ENCODE data around the gene IL17REL. TPM values are rescaled to one million over a fixed set of nuclear protein-coding genes. Genes with fewer than 3 reads are reported as not detected.

The IL17REL gene
- total RNA-seq = 0.05 TPM in 1 of 2 replicates, not detected in the other

GRCh38 chr22:50012211-50013181 lies at the start of gene IL17REL:
TSS of gene IL17REL (minus strand) at chr22:50012765. CDS start at chr22:50012646, 119 bp downstream.
- intact Hi-C loops (cut with micrococcal nuclease) = no loop called here
- no peaks in the 10 kb centered on the region for H3K9me3 Mint-ChIP-seq
- H3K4me3 Mint-ChIP-seq = peak within 1 kb of the TSS; percentile 23
- H3K27me3 Mint-ChIP-seq (ENCODE audit: insufficient read depth) = peaks cover 8% of the 10 kb centered on the region
- no peaks in the 10 kb centered on the region for H3K36me3 Mint-ChIP-seq (ENCODE audit: low read depth)
- H3K27ac Mint-ChIP-seq = peak within 1 kb of the TSS; percentile 11
- DNase-seq (ENCODE audit: low spot score) = no peak
- H3K4me1 Mint-ChIP-seq (ENCODE audit: low read depth) = peaks cover 14% of the 10 kb centered on the region

- peaks cover 13% of the 10 kb centered on the region for H3K27me3 Mint-ChIP-seq (ENCODE audit: insufficient read depth)
- H3K9me3 Mint-ChIP-seq = no peaks in the 10 kb centered on the region
- H3K27ac Mint-ChIP-seq = no peak overlapping the region
- H3K4me3 Mint-ChIP-seq = no peak overlapping the region
- H3K4me1 Mint-ChIP-seq (ENCODE audit: low read depth) = no peaks in the 10 kb centered on the region
- no peaks in the 10 kb centered on the region for H3K36me3 Mint-ChIP-seq (ENCODE audit: low read depth)
- intact Hi-C loops (cut with micrococcal nuclease) = no loop called here
- DNase-seq (ENCODE audit: low spot score) = no peak
These were observed 49.3 kb upstream of the IL17REL start for GRCh38 chr22:50061824-50062355.

DNA sequence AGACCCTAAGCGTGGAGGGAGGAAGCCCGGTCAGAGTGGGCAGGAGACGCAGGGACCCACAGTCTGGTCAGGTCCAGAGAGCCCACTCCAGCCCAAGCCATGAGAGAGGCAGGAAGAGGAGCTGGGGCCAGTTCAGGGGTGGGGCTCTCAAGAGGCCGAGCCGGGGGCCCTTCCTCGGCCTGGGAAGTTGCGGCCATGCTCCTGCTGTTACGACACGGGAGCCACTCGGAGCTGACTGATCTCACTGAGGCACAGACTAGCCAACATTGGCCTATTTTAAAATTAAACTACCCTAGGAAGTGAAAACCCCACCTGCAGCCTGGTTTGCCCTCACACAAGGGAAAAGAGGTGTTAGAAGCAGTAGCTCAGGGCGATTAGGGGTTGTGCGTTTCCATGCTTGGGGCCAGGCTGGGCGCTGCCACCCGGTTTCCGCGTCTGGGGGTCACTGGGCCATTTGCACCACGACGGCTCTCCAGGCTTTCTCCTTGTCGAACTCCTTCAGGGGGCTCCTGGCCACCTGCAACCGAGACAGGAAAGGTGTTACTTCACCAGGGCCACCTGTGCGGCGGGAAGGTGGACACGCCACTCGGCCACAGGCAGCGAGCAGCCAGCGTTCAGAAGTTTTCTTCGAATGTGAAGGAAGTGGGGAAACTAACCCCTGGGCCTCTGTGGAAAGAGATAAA lies 48.7 kb upstream of the IL17REL start:
- Mint-ChIP-seq H3K4me1 (ENCODE audit: low read depth) (no peaks in the 10 kb centered on the region), H3K4me3 (no peak overlapping the region), H3K27me3 (ENCODE audit: insufficient read depth) (peaks cover 13% of the 10 kb centered on the region), H3K36me3 (ENCODE audit: low read depth) (no peaks in the 10 kb centered on the region), H3K27ac (no peak overlapping the region), H3K9me3 (no peaks in the 10 kb centered on the region)
- intact Hi-C loops (cut with micrococcal nuclease) = no loop called here
- DNase-seq (ENCODE audit: low spot score) = no peak

DNA sequence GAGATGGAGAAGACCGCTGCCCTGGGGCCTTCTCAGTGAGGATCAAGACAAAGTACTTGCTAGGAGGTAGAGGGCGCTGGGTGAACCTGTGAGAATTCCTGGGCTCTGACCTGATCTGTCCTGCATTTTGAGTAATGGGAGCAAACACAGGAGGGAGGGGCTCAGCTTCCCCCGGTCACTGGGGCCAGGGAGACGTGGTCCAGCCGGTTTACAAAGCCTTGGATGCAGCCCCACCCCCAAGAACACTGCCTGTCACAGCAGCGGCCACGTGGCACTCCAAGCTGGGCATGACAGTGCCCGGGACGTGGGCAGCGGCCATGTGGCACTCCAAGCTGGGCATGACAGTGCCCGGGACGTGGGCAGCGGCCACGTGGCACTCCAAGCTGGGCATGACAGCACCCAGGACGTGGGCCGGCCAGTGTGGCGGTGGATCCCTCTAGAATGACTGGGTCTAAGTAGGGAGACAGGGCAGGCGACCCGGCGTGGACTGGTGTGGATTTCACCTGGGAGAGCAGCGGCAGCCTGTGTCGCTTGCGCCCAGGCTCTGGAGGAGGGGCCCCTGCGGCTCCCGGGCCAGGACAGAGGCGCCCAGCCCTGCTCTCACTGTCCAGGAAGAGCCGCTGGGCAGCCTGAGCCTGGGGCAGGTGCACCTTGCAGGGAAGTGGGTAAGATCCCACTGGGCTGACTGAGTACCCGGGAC lies 48.0 kb upstream of the IL17REL start:
- H3K9me3 Mint-ChIP-seq = no peaks in the 10 kb centered on the region
- no peaks in the 10 kb centered on the region for H3K4me1 Mint-ChIP-seq (ENCODE audit: low read depth)
- no peak overlapping the region for H3K4me3 Mint-ChIP-seq
- DNase-seq (ENCODE audit: low spot score) = no peak
- H3K27ac Mint-ChIP-seq = no peak overlapping the region
- intact Hi-C loops (cut with micrococcal nuclease) = no loop called here
- H3K36me3 Mint-ChIP-seq (ENCODE audit: low read depth) = no peaks in the 10 kb centered on the region
- peaks cover 13% of the 10 kb centered on the region for H3K27me3 Mint-ChIP-seq (ENCODE audit: insufficient read depth)

GRCh38 chr22:50059881-50060262 lies 47.3 kb upstream of the IL17REL start:
- H3K36me3 Mint-ChIP-seq (ENCODE audit: low read depth) = no peaks in the 10 kb centered on the region
- no peak overlapping the region for H3K4me3 Mint-ChIP-seq
- no peaks in the 10 kb centered on the region for H3K4me1 Mint-ChIP-seq (ENCODE audit: low read depth)
- H3K27me3 Mint-ChIP-seq (ENCODE audit: insufficient read depth) = peaks cover 13% of the 10 kb centered on the region
- DNase-seq (ENCODE audit: low spot score) = no peak
- intact Hi-C loops (cut with micrococcal nuclease) = no loop called here
- H3K9me3 Mint-ChIP-seq = no peaks in the 10 kb centered on the region
- no peak overlapping the region for H3K27ac Mint-ChIP-seq

DNA sequence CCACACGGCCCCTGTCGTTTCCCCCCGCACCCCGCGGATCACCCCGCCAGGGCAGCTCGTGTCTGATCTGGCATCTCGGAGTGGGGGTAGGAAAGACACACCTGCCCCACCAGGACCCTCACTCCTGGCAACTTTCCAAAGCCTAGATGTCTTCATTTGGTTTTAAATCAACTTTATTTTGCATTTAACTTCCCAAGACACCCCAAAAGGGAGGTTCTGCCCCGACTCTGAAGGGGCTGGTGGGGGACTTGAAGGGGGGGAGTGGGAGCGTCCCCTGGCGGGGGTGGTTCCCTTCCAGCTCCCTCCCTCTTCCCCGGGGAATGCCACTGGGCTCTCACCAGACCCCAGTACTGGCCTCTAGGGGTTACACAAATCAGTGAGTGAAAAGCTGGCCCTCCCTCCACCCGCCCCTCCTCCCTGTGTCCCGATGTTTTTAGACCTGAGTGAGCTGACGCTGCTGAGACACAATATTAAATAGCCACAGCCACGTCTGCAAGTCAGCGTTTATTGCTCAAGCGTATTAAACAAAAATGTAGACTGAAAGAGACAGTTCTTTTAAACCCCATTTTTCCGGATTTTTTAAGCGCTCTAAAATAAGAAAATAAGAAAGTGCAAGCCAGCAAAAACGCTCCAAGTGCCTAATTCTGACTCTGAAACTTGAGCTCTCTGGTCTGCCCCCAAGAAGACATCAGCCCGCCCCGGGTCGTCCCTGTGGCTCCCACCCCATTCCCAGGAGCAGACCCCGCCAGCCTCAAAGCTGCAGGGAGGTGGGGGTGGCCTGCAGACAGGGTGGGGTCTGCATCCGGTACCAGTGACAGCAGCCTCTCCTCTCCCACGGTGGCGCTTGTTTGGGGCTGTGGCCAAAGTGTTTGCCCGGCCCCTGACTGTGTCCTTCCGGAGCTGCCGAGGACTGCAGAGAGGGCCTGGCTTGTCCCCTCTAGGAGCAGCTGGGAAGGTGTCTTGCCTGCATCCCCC lies 46.6 kb upstream of the IL17REL start:
- Mint-ChIP-seq H3K9me3 (peaks cover under 1% of the 10 kb centered on the region), H3K27me3 (ENCODE audit: insufficient read depth) (peaks cover 13% of the 10 kb centered on the region), H3K4me1 (ENCODE audit: low read depth) (no peaks in the 10 kb centered on the region), H3K27ac (no peak overlapping the region), H3K4me3 (no peak overlapping the region), H3K36me3 (ENCODE audit: low read depth) (no peaks in the 10 kb centered on the region)
- DNase-seq (ENCODE audit: low spot score) = no peak
- intact Hi-C loops (cut with micrococcal nuclease) = no loop called here

DNA sequence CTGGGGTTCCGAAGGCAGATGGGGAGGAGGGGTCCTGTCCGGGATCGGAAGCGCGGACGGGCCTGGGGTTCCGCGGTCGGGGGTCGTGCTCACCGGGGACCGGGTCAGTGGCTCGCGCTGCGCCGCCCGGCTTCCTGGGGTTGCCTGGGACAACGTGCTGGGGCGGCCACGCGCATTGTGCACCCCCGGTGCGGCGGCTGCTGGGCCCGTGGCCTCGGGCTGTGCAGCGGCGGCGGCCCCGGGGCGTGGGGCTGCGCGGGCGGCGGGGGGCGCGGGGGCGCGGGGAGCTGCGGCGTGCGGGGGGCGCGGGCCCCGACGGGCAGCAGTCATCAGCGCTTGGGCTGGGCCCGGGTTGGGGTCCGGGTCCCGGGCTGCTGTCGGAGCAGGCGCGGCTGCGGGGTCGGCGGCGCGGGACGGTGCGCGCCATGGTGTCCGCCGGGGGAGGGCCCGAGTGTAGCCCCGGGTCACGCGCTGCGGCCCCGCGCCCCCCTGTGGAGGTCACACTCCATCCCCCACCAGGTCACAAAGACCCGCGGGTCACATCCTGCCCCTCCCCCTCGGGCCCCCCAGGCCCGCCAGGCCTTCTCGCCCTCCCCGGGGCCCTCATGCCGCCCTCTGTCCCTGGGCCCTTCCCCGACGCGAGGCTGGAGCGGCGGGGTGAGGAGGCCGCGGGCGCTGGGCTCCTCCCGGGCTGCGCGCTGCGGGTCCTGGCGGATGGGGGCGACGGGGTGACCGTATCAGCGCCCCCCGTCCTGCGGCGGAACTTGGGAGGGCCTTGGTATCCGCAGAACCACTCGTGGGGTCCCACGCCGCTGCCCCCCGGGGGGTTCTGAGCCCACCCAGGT lies 45.7 kb upstream of the IL17REL start, which contains the start of gene TTLL8:
TSS of gene TTLL8 (minus strand) at position 238 of the 845 bp plus-strand sequence.
- Mint-ChIP-seq H3K4me3 (no peak within 1 kb of the TSS), H3K27me3 (ENCODE audit: insufficient read depth) (peaks cover 13% of the 10 kb centered on the region), H3K27ac (no peak within 1 kb of the TSS), H3K9me3 (peaks cover 9% of the 10 kb centered on the region), H3K36me3 (ENCODE audit: low read depth) (no peaks in the 10 kb centered on the region), H3K4me1 (ENCODE audit: low read depth) (no peaks in the 10 kb centered on the region)
- intact Hi-C loops (cut with micrococcal nuclease) = no loop called here
- DNase-seq (ENCODE audit: low spot score) = no peak

DNA sequence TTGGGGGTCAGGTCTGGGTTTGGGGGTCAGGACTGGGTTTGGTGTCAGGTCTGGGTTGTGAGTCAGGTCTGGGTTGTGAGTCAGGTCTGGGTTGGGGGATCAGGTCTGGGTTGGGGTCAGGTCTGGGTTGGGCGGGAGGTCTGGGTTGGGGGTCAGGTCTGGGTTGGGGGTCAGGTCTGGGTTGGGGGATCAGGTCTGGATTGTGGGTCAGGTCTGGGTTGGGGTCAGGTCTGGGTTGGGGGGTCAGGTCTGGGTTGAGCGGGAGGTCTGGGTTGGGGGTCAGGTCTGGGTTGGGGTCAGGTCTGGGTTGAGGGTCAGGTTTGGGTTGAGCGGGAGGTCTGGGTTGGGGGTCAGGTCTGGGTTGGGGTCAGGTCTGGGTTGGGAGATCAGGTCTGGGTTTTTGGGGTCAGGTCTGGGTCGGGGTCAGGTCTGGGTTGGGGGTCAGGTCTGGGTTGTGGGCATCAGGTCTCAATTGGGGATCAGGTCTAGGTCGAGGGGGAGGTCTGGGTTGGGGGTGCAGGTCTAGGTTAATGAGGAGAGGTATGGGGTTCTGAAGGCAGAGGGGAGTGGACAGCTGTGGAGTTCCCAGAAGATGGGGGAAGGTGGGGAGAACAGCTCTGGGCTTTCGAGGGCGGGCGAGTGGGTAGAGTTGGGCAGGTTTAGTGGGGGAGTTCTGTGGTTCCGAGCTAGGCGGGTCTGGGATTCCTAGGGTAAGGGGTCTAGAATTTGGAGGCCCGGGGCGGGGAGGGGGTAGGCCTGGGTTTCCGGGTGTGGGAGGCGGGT lies 44.9 kb upstream of the IL17REL start:
- no peak for DNase-seq (ENCODE audit: low spot score)
- Mint-ChIP-seq H3K9me3 (peaks cover 9% of the 10 kb centered on the region), H3K36me3 (ENCODE audit: low read depth) (no peaks in the 10 kb centered on the region), H3K4me3 (no peak overlapping the region), H3K27me3 (ENCODE audit: insufficient read depth) (peaks cover 13% of the 10 kb centered on the region), H3K4me1 (ENCODE audit: low read depth) (no peaks in the 10 kb centered on the region), H3K27ac (no peak overlapping the region)
- intact Hi-C loops (cut with micrococcal nuclease) = no loop called here

DNA sequence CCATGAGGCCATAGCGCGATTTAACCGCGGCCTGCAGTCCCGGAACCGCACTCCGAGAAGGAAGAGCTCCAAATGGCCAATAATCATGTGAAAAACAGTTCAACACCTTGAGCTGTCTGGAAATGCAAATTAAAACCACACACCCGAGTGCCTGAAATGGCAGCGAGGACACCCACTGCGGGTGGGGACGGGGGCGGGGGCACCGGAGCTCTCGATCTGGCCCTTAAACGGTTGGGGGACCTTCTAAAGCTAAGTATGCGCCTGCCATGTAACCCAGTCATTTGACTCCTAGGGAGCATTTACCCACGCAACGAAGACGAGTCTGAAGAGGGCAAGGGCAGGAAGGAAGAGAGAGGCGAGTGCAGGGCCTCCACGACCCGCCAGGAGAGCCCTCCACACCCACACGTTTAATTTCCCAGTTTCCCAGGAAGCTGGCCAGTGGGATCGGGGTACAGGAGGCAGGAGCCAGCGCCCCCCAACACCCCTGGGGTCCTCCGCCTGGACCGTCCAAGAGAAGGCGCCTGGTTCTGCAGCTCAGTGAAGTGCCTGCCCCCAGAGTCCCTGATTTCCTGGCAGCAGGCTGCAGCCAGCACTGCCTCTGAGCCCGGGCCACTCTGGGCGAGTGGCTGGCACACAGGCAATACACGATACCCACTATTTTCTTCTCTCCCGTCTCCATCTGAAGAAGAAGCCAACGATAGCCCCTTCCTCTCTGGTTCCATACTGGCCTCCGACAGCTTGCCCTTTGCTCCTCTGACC lies 43.8 kb upstream of the IL17REL start:
- Mint-ChIP-seq H3K4me1 (ENCODE audit: low read depth) (no peaks in the 10 kb centered on the region), H3K4me3 (no peak overlapping the region), H3K27me3 (ENCODE audit: insufficient read depth) (peaks cover 13% of the 10 kb centered on the region), H3K9me3 (peaks cover 12% of the 10 kb centered on the region), H3K36me3 (ENCODE audit: low read depth) (no peaks in the 10 kb centered on the region), H3K27ac (no peak overlapping the region)
- intact Hi-C loops (cut with micrococcal nuclease) = no loop called here
- no peak for DNase-seq (ENCODE audit: low spot score)

DNA sequence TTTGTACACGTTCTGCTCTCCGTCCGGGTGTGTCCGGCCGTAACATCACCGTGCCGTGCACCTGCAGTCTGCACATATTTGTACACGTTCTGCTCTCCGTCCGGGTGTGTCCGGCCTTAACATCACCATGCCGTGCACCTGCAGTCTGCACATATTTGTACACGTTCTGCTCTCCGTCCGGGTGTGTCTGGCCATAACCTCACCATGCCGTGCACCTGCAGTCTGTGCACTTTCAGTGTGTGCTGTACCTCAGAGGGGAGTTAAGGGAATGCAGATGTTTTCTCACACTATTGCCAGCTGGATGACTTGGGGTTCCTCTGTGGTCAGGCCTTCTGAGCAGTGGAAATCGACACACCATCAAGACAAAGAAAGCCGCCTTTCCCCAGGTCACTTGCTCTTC lies 41.3 kb upstream of the IL17REL start:
- Mint-ChIP-seq H3K27ac (no peak overlapping the region), H3K4me1 (ENCODE audit: low read depth) (no peaks in the 10 kb centered on the region), H3K9me3 (peaks cover 12% of the 10 kb centered on the region), H3K4me3 (no peak overlapping the region), H3K36me3 (ENCODE audit: low read depth) (no peaks in the 10 kb centered on the region), H3K27me3 (ENCODE audit: insufficient read depth) (peaks cover 3% of the 10 kb centered on the region)
- intact Hi-C loops (cut with micrococcal nuclease) = no loop called here
- no peak for DNase-seq (ENCODE audit: low spot score)
